WTC11 (cell line): ENCODE results near the gene RNF40. TPM values are rescaled to one million over a fixed set of nuclear protein-coding genes. Genes with fewer than 3 reads are reported as not detected.

Experiments used
- ATAC-seq: fragments of 200-7000 bp; cut with Tn5 transposase; 2 replicates; pipeline ENCODE4 v1.10.0; 2021; ENCODE audit warnings: mild to moderate bottlenecking, moderate library complexity
- CTCF ChIA-PET: fragments of 300-600 bp; sonication (Branson Sonifier 250); formaldehyde crosslinking; loops from one replicate; lab custom pipeline; 2021; ENCODE audit warnings: antibody characterized with exemption; lab: Charles Lee
- POLR2A ChIA-PET: fragments of 350-600 bp; sonication (Branson Sonifier 250); formaldehyde crosslinking; loops from one replicate; lab custom pipeline; 2021; ENCODE audit warnings: antibody characterized with exemption; lab: Charles Lee
- DNase-seq: peaks from one replicate; pipeline ENCODE4 v3.0.0; 2021; ENCODE audit warnings: low spot score
- H3K27ac Mint-ChIP-seq: 2 replicates; pipeline ENCODE4 v1.8.0; 2021; ENCODE audit warnings: mixed read lengths
- H3K27me3 Mint-ChIP-seq: 2 replicates; pipeline ENCODE4 v1.8.0; 2021; ENCODE audit warnings: low read depth, mild to moderate bottlenecking, moderate library complexity, mixed read lengths
- H3K36me3 Mint-ChIP-seq: 2 replicates; pipeline ENCODE4 v1.8.0; 2021; ENCODE audit warnings: mixed read lengths
- H3K4me1 Mint-ChIP-seq: 2 replicates; pipeline ENCODE4 v1.8.0; 2022; ENCODE audit warnings: mixed read lengths
- H3K4me3 Mint-ChIP-seq: 2 replicates; pipeline ENCODE4 v1.8.0; 2021; ENCODE audit warnings: mild to moderate bottlenecking, moderate library complexity, mixed read lengths
- H3K9me3 Mint-ChIP-seq: 2 replicates; pipeline ENCODE4 v1.8.0; 2021; ENCODE audit warnings: mixed read lengths
- AR ChIP-seq: fragments of 250-450 bp; sonication (Bioruptor Pico); IDR thresholded peaks from 2 replicates; pipeline ENCODE4 v1.9.0; 2021; ENCODE audit warnings: mild to moderate bottlenecking
- ATF1 ChIP-seq: sonication (generic); formaldehyde crosslinking; IDR thresholded peaks from 2 replicates; pipeline ENCODE4 v1.8.1; 2023; ENCODE audit warnings: mild to moderate bottlenecking, moderate library complexity, missing genetic modification reagents
- CREM ChIP-seq: sonication (generic); formaldehyde crosslinking; IDR thresholded peaks from 2 replicates; pipeline ENCODE4 v1.8.1; 2022; ENCODE audit warnings: mild to moderate bottlenecking, missing genetic modification reagents, moderate library complexity
- FOXP1 ChIP-seq: sonication (generic); formaldehyde crosslinking; IDR thresholded peaks from 2 replicates; pipeline ENCODE4 v1.8.0; 2022; ENCODE audit warnings: missing genetic modification reagents, mild to moderate bottlenecking, moderate library complexity, borderline replicate concordance
- GABPB1 ChIP-seq: sonication (generic); formaldehyde crosslinking; IDR thresholded peaks from 2 replicates; pipeline ENCODE4 v1.8.1; 2023; ENCODE audit warnings: mild to moderate bottlenecking, missing genetic modification reagents
- IRF2 ChIP-seq: sonication (generic); formaldehyde crosslinking; IDR thresholded peaks from 2 replicates; pipeline ENCODE4 v1.8.0; 2022; ENCODE audit warnings: low read depth, missing genetic modification reagents, borderline replicate concordance
- PRDM15 ChIP-seq: sonication (generic); formaldehyde crosslinking; IDR thresholded peaks from 2 replicates; pipeline ENCODE4 v1.8.0; 2022; ENCODE audit warnings: missing genetic modification reagents
- TP53 ChIP-seq: sonication (generic); formaldehyde crosslinking; IDR thresholded peaks from 2 replicates; pipeline ENCODE4 v1.8.1; 2023; ENCODE audit warnings: mild to moderate bottlenecking, missing genetic modification reagents
- ZBTB21 ChIP-seq: sonication (generic); formaldehyde crosslinking; IDR thresholded peaks from 2 replicates; pipeline ENCODE4 v1.8.1; 2023; ENCODE audit warnings: mild to moderate bottlenecking, missing genetic modification reagents, borderline replicate concordance
- ZNF263 ChIP-seq: sonication (generic); formaldehyde crosslinking; IDR thresholded peaks from 2 replicates; pipeline ENCODE4 v1.8.1; 2022; ENCODE audit warnings: low read depth, mild to moderate bottlenecking, moderate library complexity, missing genetic modification reagents
- total RNA-seq: library from RNA; stranded (reverse); gene quantifications from 3 replicates; pipeline ENCODE4 v1.2.3, GENCODE V29; 2021
- TF ChIP-seq, protein P1 (sequence below): sonication (generic); formaldehyde crosslinking; IDR thresholded peaks from 2 replicates; pipeline ENCODE4 v1.8.0; 2023; ENCODE audit warnings: missing genetic modification reagents, mild to moderate bottlenecking, borderline replicate concordance
- TF ChIP-seq, protein P2 (sequence below): sonication (generic); formaldehyde crosslinking; IDR thresholded peaks from 2 replicates; pipeline ENCODE4 v1.8.0; 2023; ENCODE audit warnings: missing genetic modification reagents
- TF ChIP-seq, protein P3 (sequence below): sonication (generic); formaldehyde crosslinking; IDR thresholded peaks from 2 replicates; pipeline ENCODE4 v1.8.0; 2022; ENCODE audit warnings: mild to moderate bottlenecking, missing genetic modification reagents
- TF ChIP-seq, protein P4 (sequence below): fragments of 250-450 bp; sonication (Bioruptor Pico); IDR thresholded peaks from 2 replicates; pipeline ENCODE4 v1.9.0; 2021; ENCODE audit warnings: mild to moderate bottlenecking

RNF40 gene
- total RNA-seq, 1 experiment from 2014 or later = 77.1 TPM

- no peaks in the 10 kb centered on the region for H3K9me3 Mint-ChIP-seq
Observed at GRCh38 chr16:30774367-30775130, 12.4 kb downstream of the RNF40 start.

GRCh38 chr16:30775131-30775391 lies 12.9 kb downstream of the RNF40 start:
- TF ChIP-seq ATF1 (CRISPR knock-in tag) = 0 out of 2 replicates have a peak, but pooled peaks have one; percentile 13
- TF ChIP-seq, protein P1, sequence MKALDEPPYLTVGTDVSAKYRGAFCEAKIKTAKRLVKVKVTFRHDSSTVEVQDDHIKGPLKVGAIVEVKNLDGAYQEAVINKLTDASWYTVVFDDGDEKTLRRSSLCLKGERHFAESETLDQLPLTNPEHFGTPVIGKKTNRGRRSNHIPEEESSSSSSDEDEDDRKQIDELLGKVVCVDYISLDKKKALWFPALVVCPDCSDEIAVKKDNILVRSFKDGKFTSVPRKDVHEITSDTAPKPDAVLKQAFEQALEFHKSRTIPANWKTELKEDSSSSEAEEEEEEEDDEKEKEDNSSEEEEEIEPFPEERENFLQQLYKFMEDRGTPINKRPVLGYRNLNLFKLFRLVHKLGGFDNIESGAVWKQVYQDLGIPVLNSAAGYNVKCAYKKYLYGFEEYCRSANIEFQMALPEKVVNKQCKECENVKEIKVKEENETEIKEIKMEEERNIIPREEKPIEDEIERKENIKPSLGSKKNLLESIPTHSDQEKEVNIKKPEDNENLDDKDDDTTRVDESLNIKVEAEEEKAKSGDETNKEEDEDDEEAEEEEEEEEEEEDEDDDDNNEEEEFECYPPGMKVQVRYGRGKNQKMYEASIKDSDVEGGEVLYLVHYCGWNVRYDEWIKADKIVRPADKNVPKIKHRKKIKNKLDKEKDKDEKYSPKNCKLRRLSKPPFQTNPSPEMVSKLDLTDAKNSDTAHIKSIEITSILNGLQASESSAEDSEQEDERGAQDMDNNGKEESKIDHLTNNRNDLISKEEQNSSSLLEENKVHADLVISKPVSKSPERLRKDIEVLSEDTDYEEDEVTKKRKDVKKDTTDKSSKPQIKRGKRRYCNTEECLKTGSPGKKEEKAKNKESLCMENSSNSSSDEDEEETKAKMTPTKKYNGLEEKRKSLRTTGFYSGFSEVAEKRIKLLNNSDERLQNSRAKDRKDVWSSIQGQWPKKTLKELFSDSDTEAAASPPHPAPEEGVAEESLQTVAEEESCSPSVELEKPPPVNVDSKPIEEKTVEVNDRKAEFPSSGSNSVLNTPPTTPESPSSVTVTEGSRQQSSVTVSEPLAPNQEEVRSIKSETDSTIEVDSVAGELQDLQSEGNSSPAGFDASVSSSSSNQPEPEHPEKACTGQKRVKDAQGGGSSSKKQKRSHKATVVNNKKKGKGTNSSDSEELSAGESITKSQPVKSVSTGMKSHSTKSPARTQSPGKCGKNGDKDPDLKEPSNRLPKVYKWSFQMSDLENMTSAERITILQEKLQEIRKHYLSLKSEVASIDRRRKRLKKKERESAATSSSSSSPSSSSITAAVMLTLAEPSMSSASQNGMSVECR (CRISPR knock-in tag) = no peak
- ATAC-seq (peak; percentile 1; the same call in 1 of the 2 replicates), DNase-seq (no peak)
- Mint-ChIP-seq H3K9me3 (no peaks in the 10 kb centered on the region), H3K36me3 (peaks cover 29% of the 10 kb centered on the region), H3K27me3 (peaks cover 3% of the 10 kb centered on the region), H3K4me1 (peaks cover 25% of the 10 kb centered on the region), H3K27ac (peak overlapping the region; percentile 98), H3K4me3 (peak overlapping the region; percentile 91)
- ChIA-PET CTCF (interaction anchor here (0.8 to 1.5 kb wide), 5 partner anchors 23 to 167 kb away, joined by 4 to 8 read pairs (median 5); no protein-coding TSS in a partner anchor), POLR2A (interaction anchor here (0.6 to 1.2 kb wide), 12 partner anchors 12 to 127 kb away, joined by 3 to 12 read pairs (median 3); partner anchors contain the start of genes BCL7C, CFAP119, PHKG2 and ZNF629)

More at GRCh38 chr16:30774367-30775130, 12.4 kb downstream of the RNF40 start:
- no peak for ATAC-seq
- POLR2A ChIA-PET = interaction anchor here (0.6 to 1.2 kb wide), 12 partner anchors 12 to 127 kb away, joined by 3 to 12 read pairs (median 3); partner anchors contain the start of genes BCL7C, CFAP119, PHKG2 and ZNF629
- TF ChIP-seq PRDM15 (CRISPR knock-in tag) = no peak
- 0 out of 2 replicates have a peak, but pooled peaks have one; percentile 9 for TF ChIP-seq TP53 (CRISPR knock-in tag)
- TF ChIP-seq, all 79 proteins: peak for 1
- DNase-seq = no peak
- peaks cover 3% of the 10 kb centered on the region for H3K27me3 Mint-ChIP-seq
- peaks cover 32% of the 10 kb centered on the region for H3K36me3 Mint-ChIP-seq
- CTCF ChIA-PET = interaction anchor here (0.5 to 1.5 kb wide), 6 partner anchors 23 to 168 kb away, joined by 3 to 8 read pairs (median 4); no protein-coding TSS in a partner anchor
- peak overlapping the region; percentile 98; the same call in 1 of the 2 replicates for H3K27ac Mint-ChIP-seq
- peak overlapping the region; percentile 91 for H3K4me3 Mint-ChIP-seq
- peaks cover 25% of the 10 kb centered on the region for H3K4me1 Mint-ChIP-seq

DNA sequence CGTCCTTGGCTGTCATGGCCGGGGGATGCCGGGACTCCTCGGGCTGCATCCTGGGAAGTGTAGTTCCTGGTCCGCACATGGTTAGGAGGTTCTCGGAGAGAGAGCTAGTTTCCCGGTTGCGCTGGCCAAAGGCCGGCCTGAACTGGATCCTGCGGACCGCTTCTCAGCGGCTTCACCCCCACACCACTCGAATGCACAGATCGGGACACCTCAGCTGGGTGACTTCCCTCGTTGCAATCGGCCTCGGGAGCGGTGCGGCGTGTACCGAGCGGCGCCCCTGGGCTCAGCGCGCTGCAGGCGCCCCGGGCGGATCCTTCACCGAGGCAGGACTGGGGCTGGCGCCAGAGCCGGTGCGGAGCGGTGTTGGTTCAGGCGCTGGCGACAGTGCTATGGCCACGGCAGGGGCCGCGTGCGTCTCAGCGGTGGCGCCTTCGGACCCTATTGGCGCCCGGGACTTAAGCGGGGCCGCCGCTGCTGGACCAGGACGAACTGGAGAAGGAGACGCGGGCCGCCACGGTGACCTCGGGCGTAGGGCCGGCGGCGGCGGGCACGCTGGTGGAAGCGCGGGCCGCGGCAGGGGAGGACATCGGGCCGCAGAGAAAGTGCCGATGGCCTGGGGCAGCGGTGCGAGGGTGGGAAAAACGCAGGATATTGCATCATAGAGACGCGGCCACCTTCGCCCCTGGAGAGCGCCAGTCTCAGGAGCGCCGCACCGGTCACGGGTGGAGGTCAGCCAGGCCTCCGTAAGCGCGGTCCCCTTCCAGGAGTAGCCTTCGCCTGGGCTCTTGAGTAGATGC lies 13.5 kb downstream of the RNF40 start:
- Mint-ChIP-seq H3K9me3 (no peaks in the 10 kb centered on the region), H3K4me1 (peaks cover 25% of the 10 kb centered on the region), H3K36me3 (peaks cover 25% of the 10 kb centered on the region), H3K27ac (peak overlapping the region; percentile 98), H3K4me3 (peak overlapping the region; percentile 91), H3K27me3 (peaks cover 3% of the 10 kb centered on the region)
- peak; percentile 88 for DNase-seq
- ChIA-PET POLR2A (interaction anchor here (0.6 to 1.2 kb wide), 12 partner anchors 11 to 126 kb away, joined by 3 to 12 read pairs (median 3); partner anchors contain the start of genes BCL7C, CFAP119, PHKG2 and ZNF629), CTCF (interaction anchor here (0.8 to 1.5 kb wide), 5 partner anchors 22 to 166 kb away, joined by 4 to 8 read pairs (median 5); no protein-coding TSS in a partner anchor)
- ATAC-seq = peak; percentile 80
- TF ChIP-seq, protein P2, sequence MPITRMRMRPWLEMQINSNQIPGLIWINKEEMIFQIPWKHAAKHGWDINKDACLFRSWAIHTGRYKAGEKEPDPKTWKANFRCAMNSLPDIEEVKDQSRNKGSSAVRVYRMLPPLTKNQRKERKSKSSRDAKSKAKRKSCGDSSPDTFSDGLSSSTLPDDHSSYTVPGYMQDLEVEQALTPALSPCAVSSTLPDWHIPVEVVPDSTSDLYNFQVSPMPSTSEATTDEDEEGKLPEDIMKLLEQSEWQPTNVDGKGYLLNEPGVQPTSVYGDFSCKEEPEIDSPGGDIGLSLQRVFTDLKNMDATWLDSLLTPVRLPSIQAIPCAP (CRISPR knock-in tag) = 0 out of 2 replicates have a peak, but pooled peaks have one; percentile 64
- no peak for TF ChIP-seq AR (CRISPR knock-in tag)
- 0 out of 2 replicates have a peak, but pooled peaks have one; percentile 61 for TF ChIP-seq IRF2
- peak; percentile 65; the same call in 1 of the 2 replicates for TF ChIP-seq ZBTB21 (CRISPR knock-in tag)
- TF ChIP-seq CREM = peak; percentile 74
- TF ChIP-seq, protein P3, sequence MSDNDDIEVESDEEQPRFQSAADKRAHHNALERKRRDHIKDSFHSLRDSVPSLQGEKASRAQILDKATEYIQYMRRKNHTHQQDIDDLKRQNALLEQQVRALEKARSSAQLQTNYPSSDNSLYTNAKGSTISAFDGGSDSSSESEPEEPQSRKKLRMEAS = peak; percentile 92
- TF ChIP-seq, protein P4, sequence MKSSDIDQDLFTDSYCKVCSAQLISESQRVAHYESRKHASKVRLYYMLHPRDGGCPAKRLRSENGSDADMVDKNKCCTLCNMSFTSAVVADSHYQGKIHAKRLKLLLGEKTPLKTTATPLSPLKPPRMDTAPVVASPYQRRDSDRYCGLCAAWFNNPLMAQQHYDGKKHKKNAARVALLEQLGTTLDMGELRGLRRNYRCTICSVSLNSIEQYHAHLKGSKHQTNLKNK (CRISPR knock-in tag) = peak; percentile 11
- peak; percentile 87 for TF ChIP-seq FOXP1 (CRISPR knock-in tag)
- peak; percentile 61; the same call in 1 of the 2 replicates for TF ChIP-seq ZNF263 (CRISPR knock-in tag)
- peak; percentile 98 for TF ChIP-seq GABPB1 (CRISPR knock-in tag)
